CD4-positive, alpha-beta T cell treated with Interleukin-17A for 1 hour (primary cell): ENCODE results near the gene GNLY.
"Not testable (repeated sequence)": the region's sequence is repeated elsewhere in the genome, so short reads cannot be mapped to it uniquely, and the experiment has no call there.

Experiments used
- DNase-seq: peaks from one replicate; pipeline ENCODE4 v3.0.0-alpha.2; 2020

GNLY gene

GRCh38 chr2:85665264-85665937 is 28.8 kb upstream of the GNLY start:
- DNase-seq: no peak

- no peak for DNase-seq
Observed at GRCh38 chr2:85666016-85666415, 28.1 kb upstream of the GNLY start.

- no peak for DNase-seq
Observed at GRCh38 chr2:85666435-85667316, 27.5 kb upstream of the GNLY start.

GRCh38 chr2:85667561-85668008 is 26.6 kb upstream of the GNLY start:
- no peak for DNase-seq

GRCh38 chr2:85668009-85668856 is 25.9 kb upstream of the GNLY start, which contains the start of gene SFTPB:
Gene SFTPB (minus strand): TSS chr2:85668199. CDS start chr2:85668183, 16 bp downstream.
- no peak for DNase-seq

- DNase-seq: no peak
Observed at GRCh38 chr2:85668857-85669142, 25.4 kb upstream of the GNLY start.

GRCh38 chr2:85669549-85669948 is 24.6 kb upstream of the GNLY start:
- no peak for DNase-seq

- not testable (repeated sequence) for DNase-seq
Observed at GRCh38 chr2:85670416-85670815, 23.7 kb upstream of the GNLY start.

GRCh38 chr2:85672456-85672855 is 21.7 kb upstream of the GNLY start:
- no peak for DNase-seq

GRCh38 chr2:85673716-85674375 is 20.3 kb upstream of the GNLY start:
- DNase-seq: no peak

- no peak for DNase-seq
Observed at GRCh38 chr2:85674417-85674816, 19.7 kb upstream of the GNLY start.

GRCh38 chr2:85675427-85675826 is 18.7 kb upstream of the GNLY start:
- no peak for DNase-seq

- no peak for DNase-seq
Observed at GRCh38 chr2:85675866-85676548, 18.2 kb upstream of the GNLY start.

GRCh38 chr2:85678377-85678776 is 15.8 kb upstream of the GNLY start:
- DNase-seq: no peak

GRCh38 chr2:85678794-85679672 is 15.1 kb upstream of the GNLY start:
- peak; percentile 77 for DNase-seq

GRCh38 chr2:85680707-85681371 is 13.3 kb upstream of the GNLY start:
- no peak for DNase-seq

GRCh38 chr2:85681372-85681763 is 12.8 kb upstream of the GNLY start:
- DNase-seq: no peak

- DNase-seq: no peak
Observed at GRCh38 chr2:85681776-85682175, 12.4 kb upstream of the GNLY start.

- no peak for DNase-seq
Observed at GRCh38 chr2:85682378-85682777, 11.8 kb upstream of the GNLY start.

- no peak for DNase-seq
Observed at GRCh38 chr2:85684380-85684779, 9.8 kb upstream of the GNLY start.

GRCh38 chr2:85684806-85685205 is 9.4 kb upstream of the GNLY start:
- DNase-seq: no peak
